ENCODE data around the gene FMNL2.

GRCh38 chr2:152646775-152647174, 311.8 kb downstream of the FMNL2 start:
- TF ChIP-seq CTCF (IDR thresholded peaks at IDR 0.05): no peak
- no peak for TF ChIP-seq ZFX (IDR thresholded peaks at IDR 0.05; ENCODE audit: borderline replicate concordance)
